Upper lobe of left lung (tissue), 6 donors: ENCODE measurements around the gene MCF2L2. TPM values are rescaled to one million over a fixed set of nuclear protein-coding genes. Genes with fewer than 3 reads are reported as not detected.

Source experiments
- ATAC-seq, 2 donors: fragments of 200-7000 bp; cut with Tn5 transposase; one replicate each; pipeline ENCODE4 v1.9.1; 2022; ENCODE audit warnings: mild to moderate bottlenecking in 2 of 2, moderate library complexity in 2 of 2; ENCODE audit not compliant: low FRiP score in 2 of 2
- DNase-seq, 2 donors: peaks; one replicate each; pipeline ENCODE4 v3.0.0-alpha.2; 2019 to 2020
- H3K27ac ChIP-seq, 4 donors: fragments of 200-600 bp; sonication (generic); one replicate each; pipeline ENCODE4 v1.5.1; 2016 to 2019
- H3K27me3 ChIP-seq, 4 donors: fragments of 200-600 bp; sonication (generic); one replicate each; pipeline ENCODE4 v1.5.1; 2017 to 2019
- H3K36me3 ChIP-seq, 4 donors: fragments of 200-600 bp; sonication (generic); one replicate each; pipeline ENCODE4 v1.5.1; 2016 to 2019
- H3K4me1 ChIP-seq, 4 donors: fragments of 200-600 bp; sonication (generic); one replicate each; pipeline ENCODE4 v1.5.1; 2018 to 2019
- H3K4me3 ChIP-seq, 4 donors: fragments of 200-600 bp; sonication (generic); one replicate each; pipeline ENCODE4 v1.5.1; 2017 to 2019; ENCODE audit warnings: mild to moderate bottlenecking in 2 of 4, moderate library complexity in 1 of 4
- H3K9me3 ChIP-seq, 4 donors: fragments of 200-600 bp; sonication (generic); one replicate each; pipeline ENCODE4 v1.5.1; 2018 to 2019
- EP300 ChIP-seq, 4 donors: sonication (generic); formaldehyde crosslinking; IDR thresholded peaks; one replicate each; pipeline ENCODE4 v1.5.1; 2017; ENCODE audit warnings: antibody characterized with exemption in 4 of 4, control low read depth in 2 of 4
- POLR2A ChIP-seq, 4 donors: fragments of 450-650 bp; IDR thresholded peaks; one replicate each; pipeline ENCODE4 v1.5.1; 2016 to 2017; ENCODE audit warnings: antibody characterized with exemption in 4 of 4, mild to moderate bottlenecking in 2 of 4
- POLR2AphosphoS5 ChIP-seq, 2 donors: sonication (generic); formaldehyde crosslinking; IDR thresholded peaks; one replicate each; pipeline ENCODE4 v1.5.1; 2017; ENCODE audit warnings: antibody characterized with exemption in 2 of 2
- WGBS, 2 donors: methylation state at CpG; one replicate each; pipeline ENCODE4 v1.1.5; 2017 to 2018; 5-methylcytosine and 5-hydroxymethylcytosine counted together
- total RNA-seq, 6 donors: library from RNA; depleted of rRNA in 4 of 6; stranded (reverse); fragments of >200 nt in 4 of 6; gene quantifications; one replicate each; pipeline versions ENCODE4 v1.1.0 to v1.2.1, GENCODE V29; 2016 to 2021
- TF ChIP-seq, protein P1 (sequence below), 6 experiments: fragments of 450-650 bp in 4 of 6; fragments of 200-600 bp in 2 of 6; sonication (generic) in 2 of 6; IDR thresholded peaks; one replicate each; pipeline ENCODE4 v1.5.1; 2016 to 2019; ENCODE audit warnings: antibody characterized with exemption in 6 of 6
- donor health status: DM: no; HTN: no; CAD: no; lungs with moderate emphysema.
- donor health status: DM: no; HTN: yes; CAD: no; lungs with severe emphysema.

Gene MCF2L2
- total RNA-seq, 6 donors from 2014 or later: 0.22 to 2.0 (median 1.2) TPM

DNA sequence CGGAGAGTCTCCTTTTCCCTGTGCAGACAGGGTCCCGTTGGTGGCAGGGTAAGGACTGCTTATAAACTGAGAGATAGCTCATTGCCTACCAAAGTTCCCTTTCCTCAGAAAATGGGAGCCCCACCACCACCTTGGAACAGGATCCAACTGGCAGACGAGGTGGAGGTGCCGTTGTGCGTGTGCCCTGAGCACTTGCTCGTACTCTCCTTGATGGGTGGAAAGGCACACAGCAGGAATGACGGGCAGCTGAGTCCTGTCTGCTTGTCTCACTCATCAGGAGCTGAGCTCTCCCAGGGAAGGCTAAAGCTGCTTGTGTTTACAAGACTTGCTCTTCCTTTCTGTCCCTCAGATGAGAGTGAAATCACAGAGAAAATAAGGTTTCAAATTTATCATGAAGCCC, 114.7 kb downstream of the MCF2L2 start:
- DNase-seq (no peak), ATAC-seq (peak; percentile 23 to 37)
- WGBS, 2 donors: 71 to 77% methylated on average over 4 to 7 of the region's 7 CpGs

DNA sequence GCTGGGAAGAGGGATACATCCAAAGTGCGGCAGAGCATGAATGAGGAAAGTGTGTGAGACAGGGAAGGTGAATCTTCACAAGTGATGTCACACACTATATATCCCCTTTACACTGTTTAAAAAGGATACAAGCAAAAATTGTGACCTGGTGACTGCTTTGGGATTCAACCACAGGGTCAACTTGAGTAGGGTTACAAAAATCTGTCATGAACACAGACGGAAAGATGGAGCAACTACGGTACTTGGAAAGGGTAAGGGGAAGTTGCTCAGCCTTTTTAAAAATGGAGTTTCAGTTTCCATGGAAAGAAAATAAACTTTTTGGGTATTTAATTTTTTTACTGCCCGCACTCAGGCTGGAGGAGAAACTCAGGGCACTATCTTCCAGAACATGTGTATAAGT, 115.1 kb downstream of the MCF2L2 start:
- Histone ChIP-seq H3K4me3 (no peak overlapping the region), H3K9me3 (no peaks in the 10 kb centered on the region), H3K4me1 (peaks cover 0 to 13% (median 4%) of the 10 kb centered on the region in 4 donors), H3K36me3 (no peaks in the 10 kb centered on the region), H3K27me3 (no peaks in the 10 kb centered on the region), H3K27ac (peak overlapping the region in 1 of 4 donors; percentile 52)
- 68 to 72% methylated on average over 4 of the region's 4 CpGs for WGBS, 2 donors
- ATAC-seq: peak in 1 of 2 donors; percentile 68
- no peak for DNase-seq
- TF ChIP-seq, protein P1, sequence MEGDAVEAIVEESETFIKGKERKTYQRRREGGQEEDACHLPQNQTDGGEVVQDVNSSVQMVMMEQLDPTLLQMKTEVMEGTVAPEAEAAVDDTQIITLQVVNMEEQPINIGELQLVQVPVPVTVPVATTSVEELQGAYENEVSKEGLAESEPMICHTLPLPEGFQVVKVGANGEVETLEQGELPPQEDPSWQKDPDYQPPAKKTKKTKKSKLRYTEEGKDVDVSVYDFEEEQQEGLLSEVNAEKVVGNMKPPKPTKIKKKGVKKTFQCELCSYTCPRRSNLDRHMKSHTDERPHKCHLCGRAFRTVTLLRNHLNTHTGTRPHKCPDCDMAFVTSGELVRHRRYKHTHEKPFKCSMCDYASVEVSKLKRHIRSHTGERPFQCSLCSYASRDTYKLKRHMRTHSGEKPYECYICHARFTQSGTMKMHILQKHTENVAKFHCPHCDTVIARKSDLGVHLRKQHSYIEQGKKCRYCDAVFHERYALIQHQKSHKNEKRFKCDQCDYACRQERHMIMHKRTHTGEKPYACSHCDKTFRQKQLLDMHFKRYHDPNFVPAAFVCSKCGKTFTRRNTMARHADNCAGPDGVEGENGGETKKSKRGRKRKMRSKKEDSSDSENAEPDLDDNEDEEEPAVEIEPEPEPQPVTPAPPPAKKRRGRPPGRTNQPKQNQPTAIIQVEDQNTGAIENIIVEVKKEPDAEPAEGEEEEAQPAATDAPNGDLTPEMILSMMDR (IDR thresholded peaks at IDR 0.05): no peak
- TF ChIP-seq POLR2AphosphoS5 (IDR thresholded peaks at IDR 0.05) (no peak), EP300 (IDR thresholded peaks at IDR 0.05) (no peak), POLR2A (IDR thresholded peaks at IDR 0.05) (no peak)

More for the DNA sequence above, 114.7 kb downstream of the MCF2L2 start:
- no peak overlapping the region for H3K4me3 ChIP-seq
- TF ChIP-seq POLR2A (IDR thresholded peaks at IDR 0.05) (no peak), POLR2AphosphoS5 (IDR thresholded peaks at IDR 0.05) (no peak), EP300 (IDR thresholded peaks at IDR 0.05) (no peak)
- TF ChIP-seq, protein P1 (IDR thresholded peaks at IDR 0.05): no peak
- no peaks in the 10 kb centered on the region for H3K27me3 ChIP-seq
- no peaks in the 10 kb centered on the region for H3K9me3 ChIP-seq
- no peaks in the 10 kb centered on the region for H3K36me3 ChIP-seq
- H3K4me1 ChIP-seq: peaks cover 0 to 13% (median 6%) of the 10 kb centered on the region in 4 donors
- peak overlapping the region in 1 of 4 donors; percentile 52 for H3K27ac ChIP-seq

DNA sequence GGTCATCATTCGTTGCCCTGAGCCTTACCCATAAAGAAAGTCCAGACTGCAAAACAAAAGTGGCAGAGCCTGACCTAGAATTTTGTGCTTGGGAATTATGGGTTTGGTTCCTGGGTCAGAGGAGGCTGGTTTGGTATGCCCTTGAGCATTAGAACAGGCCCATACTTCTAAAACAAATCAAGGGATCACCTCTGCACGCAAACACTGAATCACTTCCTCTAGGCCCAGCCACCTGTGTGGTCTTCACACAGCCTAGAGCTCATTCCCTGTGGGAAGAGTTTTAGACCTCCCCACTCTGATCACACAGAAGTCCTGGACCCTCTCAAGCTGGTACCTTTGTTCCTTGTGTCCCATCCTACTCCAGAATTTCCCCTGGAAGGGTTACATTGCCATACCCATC, 116.0 kb downstream of the MCF2L2 start:
- no peaks in the 10 kb centered on the region for H3K36me3 ChIP-seq
- no peak overlapping the region for H3K4me3 ChIP-seq
- H3K4me1 ChIP-seq: peaks cover 0 to 15% (median 5%) of the 10 kb centered on the region in 4 donors
- no peaks in the 10 kb centered on the region for H3K27me3 ChIP-seq
- ATAC-seq (no peak), DNase-seq (no peak)
- no peak overlapping the region for H3K27ac ChIP-seq
- TF ChIP-seq, protein P1 (IDR thresholded peaks at IDR 0.05): no peak
- no peak for TF ChIP-seq POLR2AphosphoS5 (IDR thresholded peaks at IDR 0.05)
- no peaks in the 10 kb centered on the region for H3K9me3 ChIP-seq
- 88 to 91% methylated on average over 1 to 2 of the region's 2 CpGs for WGBS, 2 donors

DNA sequence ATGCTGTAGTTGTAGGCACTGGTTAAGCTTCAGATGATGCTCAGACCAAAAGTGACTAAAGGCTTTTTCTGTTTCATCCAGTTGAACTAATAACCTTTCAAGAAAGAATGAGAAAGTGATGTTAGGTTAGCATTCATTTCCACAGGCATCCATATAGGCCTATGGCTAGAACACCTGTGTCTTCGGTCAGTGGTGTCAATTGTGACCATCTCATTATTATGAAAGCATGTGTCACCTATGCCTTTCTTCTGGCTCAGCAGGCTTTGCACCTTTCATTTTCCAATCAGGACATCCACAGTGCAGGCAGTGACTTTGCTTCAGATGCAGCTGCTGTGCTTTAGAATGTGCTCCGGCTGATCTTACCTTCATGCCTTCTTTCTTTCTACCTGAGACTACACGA, 117.5 kb downstream of the MCF2L2 start:
- TF ChIP-seq, protein P1 (IDR thresholded peaks at IDR 0.05): no peak
- TF ChIP-seq EP300 (IDR thresholded peaks at IDR 0.05): no peak
- no peak for TF ChIP-seq POLR2AphosphoS5 (IDR thresholded peaks at IDR 0.05)
- TF ChIP-seq POLR2A (IDR thresholded peaks at IDR 0.05): no peak
- WGBS, 2 donors: 93 to 100% methylated on average over 3 of the region's 3 CpGs
- Histone ChIP-seq H3K4me3 (no peak overlapping the region), H3K9me3 (no peaks in the 10 kb centered on the region), H3K27me3 (no peaks in the 10 kb centered on the region), H3K36me3 (no peaks in the 10 kb centered on the region), H3K4me1 (peaks cover 4 to 26% (median 14%) of the 10 kb centered on the region in 4 donors), H3K27ac (no peak overlapping the region)
- ATAC-seq (no peak), DNase-seq (no peak)

DNA sequence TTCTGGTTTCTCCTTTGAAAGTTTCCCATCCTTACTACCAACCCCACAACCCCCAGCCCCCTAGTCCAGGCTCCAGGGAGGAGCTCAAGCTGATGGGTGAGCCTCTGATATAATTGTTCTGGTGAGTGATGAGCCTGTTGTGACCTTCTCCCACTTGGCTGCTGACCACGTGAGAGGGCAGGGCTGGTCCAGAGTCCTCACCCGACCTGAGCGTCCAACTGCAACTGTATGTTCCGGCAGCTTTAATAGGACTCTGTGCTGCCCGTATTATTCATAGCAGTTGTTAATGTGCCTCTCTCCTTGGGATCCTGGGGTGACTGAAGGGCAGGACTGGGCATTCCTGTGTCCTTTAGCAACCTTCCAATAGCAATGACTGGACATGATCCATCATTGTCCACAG, 119.1 kb downstream of the MCF2L2 start:
- no peak for DNase-seq
- no peaks in the 10 kb centered on the region for H3K36me3 ChIP-seq
- H3K27me3 ChIP-seq: no peaks in the 10 kb centered on the region
- no peak overlapping the region for H3K27ac ChIP-seq
- H3K4me3 ChIP-seq: no peak overlapping the region
- H3K9me3 ChIP-seq: no peaks in the 10 kb centered on the region
- TF ChIP-seq EP300 (IDR thresholded peaks at IDR 0.05): no peak
- no peak for TF ChIP-seq POLR2AphosphoS5 (IDR thresholded peaks at IDR 0.05)
- TF ChIP-seq, protein P1 (IDR thresholded peaks at IDR 0.05): no peak
- no peak for ATAC-seq
- peaks cover 4 to 23% (median 14%) of the 10 kb centered on the region in 4 donors for H3K4me1 ChIP-seq
- WGBS, 2 donors: 87 to 100% methylated on average over 1 to 3 of the region's 5 CpGs
